Activated CD8-positive, alpha-beta T cell treated with anti-CD3 and anti-CD28 coated beads for 36 hours (primary cell): ENCODE data around the gene RNF13. TPM values are rescaled to one million over a fixed set of nuclear protein-coding genes. Genes with fewer than 3 reads are reported as not detected.

Source experiments
- ATAC-seq: fragments of 200-7000 bp; cut with Tn5 transposase; one replicate; pipeline ENCODE4 v1.10.0; 2021; ENCODE audit warnings: mild to moderate bottlenecking, moderate library complexity
- CTCF ChIA-PET: fragments of 350-600 bp; sonication (Branson Sonifier 250); formaldehyde crosslinking; loops from one replicate; lab custom pipeline; 2021; ENCODE audit warnings: antibody characterized with exemption; lab: Charles Lee
- POLR2A ChIA-PET: fragments of 350-600 bp; sonication (Branson Sonifier 250); formaldehyde crosslinking; loops from one replicate; lab custom pipeline; 2021; ENCODE audit warnings: antibody characterized with exemption; lab: Charles Lee
- DNase-seq: peaks from one replicate; pipeline ENCODE4 v3.0.0-alpha.2; 2020
- H3K27ac Mint-ChIP-seq: one replicate; pipeline ENCODE4 v1.8.0; 2021; ENCODE audit warnings: mild to moderate bottlenecking, mixed read lengths
- H3K27me3 Mint-ChIP-seq: one replicate; pipeline ENCODE4 v1.8.0; 2021; ENCODE audit warnings: mixed read lengths
- H3K36me3 Mint-ChIP-seq: one replicate; pipeline ENCODE4 v1.8.0; 2021; ENCODE audit warnings: low read depth, mixed read lengths
- H3K4me1 Mint-ChIP-seq: one replicate; pipeline ENCODE4 v1.8.0; 2021; ENCODE audit warnings: low read depth, mixed read lengths
- H3K4me3 Mint-ChIP-seq: one replicate; pipeline ENCODE4 v1.8.0; 2021; ENCODE audit warnings: mild to moderate bottlenecking, moderate library complexity, mixed read lengths
- H3K9me3 Mint-ChIP-seq: one replicate; pipeline ENCODE4 v1.8.0; 2021; ENCODE audit warnings: mixed read lengths
- intact Hi-C: fragments of 100-400 bp; cut with micrococcal nuclease; formaldehyde crosslinking; loops from one replicate; pipeline ENCODE4 v1.10.0; 2022
- total RNA-seq, 2 experiments: library from RNA; stranded (reverse); gene quantifications; one replicate each; pipeline ENCODE4 v1.2.3, GENCODE V29; 2021
- TF ChIP-seq, protein P1 (sequence below): fragments of 200-600 bp; IDR thresholded peaks from one replicate; pipeline ENCODE4 v1.8.0; 2022; ENCODE audit warnings: antibody characterized with exemption, mild to moderate bottlenecking

RNF13 gene
- total RNA-seq, 2 experiments from 2014 or later, result 25.7 to 26.3 TPM

- ATAC-seq (no peak), DNase-seq (no peak)
- TF ChIP-seq, protein P1, sequence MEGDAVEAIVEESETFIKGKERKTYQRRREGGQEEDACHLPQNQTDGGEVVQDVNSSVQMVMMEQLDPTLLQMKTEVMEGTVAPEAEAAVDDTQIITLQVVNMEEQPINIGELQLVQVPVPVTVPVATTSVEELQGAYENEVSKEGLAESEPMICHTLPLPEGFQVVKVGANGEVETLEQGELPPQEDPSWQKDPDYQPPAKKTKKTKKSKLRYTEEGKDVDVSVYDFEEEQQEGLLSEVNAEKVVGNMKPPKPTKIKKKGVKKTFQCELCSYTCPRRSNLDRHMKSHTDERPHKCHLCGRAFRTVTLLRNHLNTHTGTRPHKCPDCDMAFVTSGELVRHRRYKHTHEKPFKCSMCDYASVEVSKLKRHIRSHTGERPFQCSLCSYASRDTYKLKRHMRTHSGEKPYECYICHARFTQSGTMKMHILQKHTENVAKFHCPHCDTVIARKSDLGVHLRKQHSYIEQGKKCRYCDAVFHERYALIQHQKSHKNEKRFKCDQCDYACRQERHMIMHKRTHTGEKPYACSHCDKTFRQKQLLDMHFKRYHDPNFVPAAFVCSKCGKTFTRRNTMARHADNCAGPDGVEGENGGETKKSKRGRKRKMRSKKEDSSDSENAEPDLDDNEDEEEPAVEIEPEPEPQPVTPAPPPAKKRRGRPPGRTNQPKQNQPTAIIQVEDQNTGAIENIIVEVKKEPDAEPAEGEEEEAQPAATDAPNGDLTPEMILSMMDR, result no peak
- intact Hi-C loops, result no loop called here
- Mint-ChIP-seq H3K4me1 (peaks cover 39% of the 10 kb centered on the region), H3K9me3 (peaks cover 4% of the 10 kb centered on the region), H3K27me3 (no peaks in the 10 kb centered on the region), H3K36me3 (peaks cover 14% of the 10 kb centered on the region), H3K4me3 (no peak overlapping the region), H3K27ac (no peak overlapping the region)
- CTCF ChIA-PET, result no interaction called here
- POLR2A ChIA-PET, result no interaction called here
Observed at GRCh38 chr3:149843502-149843901, 30.5 kb downstream of the RNF13 start.

DNA sequence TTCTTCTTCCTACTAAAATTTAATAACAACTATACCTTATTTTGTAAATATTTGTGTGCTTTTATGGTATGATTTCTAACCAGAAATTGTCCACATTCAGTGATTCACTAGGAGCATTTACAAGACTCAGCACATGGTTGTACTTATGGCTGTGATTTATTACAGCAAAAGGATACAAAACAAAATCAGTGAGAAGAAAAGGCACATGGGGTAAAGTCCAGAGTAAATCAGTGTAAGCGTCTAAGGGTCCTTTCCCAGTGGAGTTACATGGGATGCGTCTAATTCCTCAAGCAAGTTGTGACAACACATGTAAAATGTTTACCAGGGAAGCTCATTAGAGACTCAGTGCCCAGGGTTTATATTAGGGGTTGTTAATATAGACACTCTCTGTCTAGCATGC lies 31.1 kb downstream of the RNF13 start:
- H3K27ac Mint-ChIP-seq, result no peak overlapping the region
- DNase-seq (no peak), ATAC-seq (no peak)
- ChIA-PET POLR2A (no interaction called here), CTCF (interaction anchor here (1.5 kb wide), 1 partner anchor 11 kb away, joined by 3 read pairs; no protein-coding TSS in a partner anchor)
- H3K4me3 Mint-ChIP-seq, result no peak overlapping the region
- intact Hi-C loops, result no loop called here
- peaks cover 16% of the 10 kb centered on the region for H3K36me3 Mint-ChIP-seq
- H3K4me1 Mint-ChIP-seq, result peaks cover 39% of the 10 kb centered on the region
- peaks cover 4% of the 10 kb centered on the region for H3K9me3 Mint-ChIP-seq
- no peaks in the 10 kb centered on the region for H3K27me3 Mint-ChIP-seq
- TF ChIP-seq, protein P1, result no peak

- Mint-ChIP-seq H3K27ac (no peak overlapping the region), H3K27me3 (no peaks in the 10 kb centered on the region), H3K9me3 (no peaks in the 10 kb centered on the region), H3K36me3 (peaks cover 19% of the 10 kb centered on the region), H3K4me3 (no peak overlapping the region), H3K4me1 (peaks cover 26% of the 10 kb centered on the region)
- ChIA-PET POLR2A (interaction anchor here (0.6 kb wide), 1 partner anchor 44 kb away, joined by 5 read pairs; no protein-coding TSS in a partner anchor), CTCF (interaction anchor here (0.9 kb wide), 1 partner anchor 38 kb away, joined by 3 read pairs; no protein-coding TSS in a partner anchor)
- TF ChIP-seq, protein P1, result no peak
- intact Hi-C loops, result no loop called here
- ATAC-seq (no peak), DNase-seq (no peak)
Observed at GRCh38 chr3:149845570-149846244, 32.7 kb downstream of the RNF13 start.

- no peak overlapping the region for H3K4me3 Mint-ChIP-seq
- intact Hi-C loops, result no loop called here
- DNase-seq, result no peak
- H3K9me3 Mint-ChIP-seq, result no peaks in the 10 kb centered on the region
- TF ChIP-seq, protein P1, result no peak
- no peak for ATAC-seq
- H3K4me1 Mint-ChIP-seq, result peaks cover 16% of the 10 kb centered on the region
- ChIA-PET CTCF (no interaction called here), POLR2A (no interaction called here)
- no peaks in the 10 kb centered on the region for H3K27me3 Mint-ChIP-seq
- peaks cover 26% of the 10 kb centered on the region for H3K36me3 Mint-ChIP-seq
- no peak overlapping the region for H3K27ac Mint-ChIP-seq
Observed at GRCh38 chr3:149848238-149848637, 35.2 kb downstream of the RNF13 start.

DNA sequence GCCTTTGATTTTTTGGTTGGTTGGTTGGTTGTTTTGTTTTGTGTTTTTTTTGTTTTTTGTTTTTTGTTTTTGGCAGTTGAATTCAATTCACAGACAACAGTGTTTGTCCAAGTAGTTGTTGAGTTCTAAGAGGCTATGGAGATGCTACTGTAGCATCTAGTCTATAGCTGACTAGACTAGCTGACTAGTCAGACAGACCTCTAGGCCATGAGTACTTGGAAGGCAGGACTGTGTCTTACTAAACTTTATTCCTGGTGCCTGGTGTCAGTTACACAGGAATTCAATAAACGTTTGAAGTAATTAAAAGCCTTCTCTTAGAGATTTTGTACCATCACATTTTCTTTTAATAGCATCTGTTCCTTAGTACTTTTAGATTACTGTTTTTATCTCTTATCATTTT lies 35.7 kb downstream of the RNF13 start:
- ATAC-seq, result no peak
- no peaks in the 10 kb centered on the region for H3K9me3 Mint-ChIP-seq
- no peak overlapping the region for H3K27ac Mint-ChIP-seq
- ChIA-PET POLR2A (no interaction called here), CTCF (no interaction called here)
- DNase-seq, result no peak
- TF ChIP-seq, protein P1, result no peak
- H3K4me3 Mint-ChIP-seq, result no peak overlapping the region
- H3K27me3 Mint-ChIP-seq, result no peaks in the 10 kb centered on the region
- H3K36me3 Mint-ChIP-seq, result peaks cover 28% of the 10 kb centered on the region
- peaks cover 12% of the 10 kb centered on the region for H3K4me1 Mint-ChIP-seq
- intact Hi-C loops, result no loop called here
